Measurements from ENCODE around the gene RFX8.
"Not testable (repeated sequence)": the region's sequence is repeated elsewhere in the genome, so short reads cannot be mapped to it uniquely, and the experiment has no call there.

Gene RFX8

GRCh38 chr2:101438555-101438954 is 36.4 kb downstream of the RFX8 start:
- DNase-seq, result not testable (repeated sequence)

GRCh38 chr2:101435001-101435862 is 39.7 kb downstream of the RFX8 start:
- DNase-seq, result no peak

- DNase-seq, result no peak
Observed at GRCh38 chr2:101433465-101433864, 41.4 kb downstream of the RFX8 start.

GRCh38 chr2:101432411-101433181 is 42.3 kb downstream of the RFX8 start:
- no peak for DNase-seq

GRCh38 chr2:101431486-101431885 is 43.4 kb downstream of the RFX8 start:
- no peak for DNase-seq

- DNase-seq, result no peak
Observed at GRCh38 chr2:101430156-101430555, 44.8 kb downstream of the RFX8 start.

- DNase-seq, result no peak
Observed at GRCh38 chr2:101429453-101429852, 45.5 kb downstream of the RFX8 start.

- DNase-seq, result no peak
Observed at GRCh38 chr2:101428422-101429176, 46.3 kb downstream of the RFX8 start.

GRCh38 chr2:101427743-101428142 is 47.2 kb downstream of the RFX8 start:
- no peak for DNase-seq

- no peak for DNase-seq
Observed at GRCh38 chr2:101427240-101427639, 47.7 kb downstream of the RFX8 start.

GRCh38 chr2:101426822-101427221 is 48.1 kb downstream of the RFX8 start:
- no peak for DNase-seq

- DNase-seq, result no peak
Observed at GRCh38 chr2:101420623-101421022, 54.3 kb downstream of the RFX8 start.

- DNase-seq, result peak; percentile 70
Observed at GRCh38 chr2:101419096-101419663, 55.7 kb downstream of the RFX8 start.

GRCh38 chr2:101418460-101419095 is 56.3 kb downstream of the RFX8 start:
- DNase-seq, result no peak

GRCh38 chr2:101416609-101417008 is 58.3 kb downstream of the RFX8 start:
- no peak for DNase-seq

- DNase-seq, result no peak
Observed at GRCh38 chr2:101415884-101416283, 59.0 kb downstream of the RFX8 start.

- no peak for DNase-seq
Observed at GRCh38 chr2:101415220-101415619, 59.7 kb downstream of the RFX8 start.

- DNase-seq, result no peak
Observed at GRCh38 chr2:101412092-101412694, 62.7 kb downstream of the RFX8 start.

- no peak for DNase-seq
Observed at GRCh38 chr2:101410746-101411145, 64.2 kb downstream of the RFX8 start.

- no peak for DNase-seq
Observed at GRCh38 chr2:101410114-101410513, 64.8 kb downstream of the RFX8 start.

- DNase-seq, result no peak
Observed at GRCh38 chr2:101409699-101410098, 65.2 kb downstream of the RFX8 start.

GRCh38 chr2:101408925-101409324 is 66.0 kb downstream of the RFX8 start:
- DNase-seq, result no peak

Measured in CD4-positive, alpha-beta T cell treated with Interleukin-4 for 4 hours (primary cell).